HepG2 (cell line): ENCODE measurements around the gene WDR62. TPM values are rescaled to one million over a fixed set of nuclear protein-coding genes. Genes with fewer than 3 reads are reported as not detected.

Experiments used
- HCFC1 ChIP-seq: fragments of 150-350 bp; IDR thresholded peaks from 2 replicates; pipeline ENCODE4 v1.6.1; 2014; ENCODE audit warnings: low read depth, low read length
- KAT2B ChIP-seq: fragments of 150-350 bp; IDR thresholded peaks from 2 replicates; pipeline ENCODE4 v1.6.1; 2014; ENCODE audit warnings: low read depth, low read length, borderline replicate concordance
- KAT7 ChIP-seq: IDR thresholded peaks from 2 replicates; pipeline ENCODE4 v1.6.1; 2018; ENCODE audit warnings: borderline replicate concordance, missing compliant biosample characterization
- KMT2B ChIP-seq: IDR thresholded peaks from 2 replicates; pipeline ENCODE4 v1.6.1; 2016; ENCODE audit warnings: missing genetic modification reagents, missing compliant biosample characterization
- MTA1 ChIP-seq: sonication (generic); formaldehyde crosslinking; IDR thresholded peaks from 2 replicates; pipeline ENCODE4 v1.4.0; 2020; ENCODE audit warnings: missing genetic modification reagents, mild to moderate bottlenecking, borderline replicate concordance
- REL ChIP-seq: sonication (generic); formaldehyde crosslinking; conservative IDR thresholded peaks from 2 replicates; pipeline ENCODE4 v1.8.0; 2022; ENCODE audit warnings: mild to moderate bottlenecking, missing genetic modification reagents, moderate library complexity
- RNF2 ChIP-seq: fragments of 450-650 bp; conservative IDR thresholded peaks from 2 replicates; pipeline ENCODE4 v1.6.1; 2016; ENCODE audit warnings: low read depth
- SIX1 ChIP-seq: sonication (generic); formaldehyde crosslinking; IDR thresholded peaks from 2 replicates; pipeline ENCODE4 v1.4.0; 2020; ENCODE audit warnings: missing genetic modification reagents, borderline replicate concordance
- SP140L ChIP-seq: sonication (generic); formaldehyde crosslinking; IDR thresholded peaks from 2 replicates; pipeline ENCODE4 v1.4.0; 2020; ENCODE audit warnings: missing genetic modification reagents, borderline replicate concordance
- STAG1 ChIP-seq: sonication (generic); formaldehyde crosslinking; IDR thresholded peaks from 2 replicates; pipeline ENCODE4 v1.4.0; 2020; ENCODE audit warnings: missing genetic modification reagents
- TBX3 ChIP-seq: fragments of 450-650 bp; IDR thresholded peaks from 2 replicates; pipeline ENCODE4 v1.6.1; 2017; ENCODE audit warnings: antibody characterized with exemption, mild to moderate bottlenecking, inconsistent platforms, borderline replicate concordance
- U2AF1 ChIP-seq: fragments of 200-400 bp; formaldehyde crosslinking; optimal IDR thresholded peaks from 2 replicates; pipeline ENCODE3; 2017; ENCODE audit warnings: mild to moderate bottlenecking, low read depth, low read length
- WIZ ChIP-seq: sonication (generic); formaldehyde crosslinking; IDR thresholded peaks from 2 replicates; pipeline ENCODE4 v1.5.1; 2020; ENCODE audit warnings: mild to moderate bottlenecking, missing genetic modification reagents
- ZBTB1 ChIP-seq: sonication (generic); formaldehyde crosslinking; IDR thresholded peaks from 2 replicates; pipeline ENCODE4 v1.4.0; 2020; ENCODE audit warnings: missing genetic modification reagents, borderline replicate concordance
- ZBTB33 ChIP-seq: sonication (generic); formaldehyde crosslinking; IDR thresholded peaks from 2 replicates; pipeline ENCODE4 v1.4.0; 2020; ENCODE audit warnings: missing genetic modification reagents
- ZMYM4 ChIP-seq: sonication (generic); formaldehyde crosslinking; IDR thresholded peaks from 2 replicates; pipeline ENCODE4 v1.8.1; 2023; ENCODE audit warnings: mild to moderate bottlenecking, missing genetic modification reagents
- ZNF142 ChIP-seq: sonication (generic); formaldehyde crosslinking; IDR thresholded peaks from 2 replicates; pipeline ENCODE4 v1.4.0; 2020; ENCODE audit warnings: missing genetic modification reagents
- ZNF235 ChIP-seq: sonication (generic); formaldehyde crosslinking; IDR thresholded peaks from 2 replicates; pipeline ENCODE4 v1.8.1; 2023; ENCODE audit warnings: mild to moderate bottlenecking, missing genetic modification reagents, borderline replicate concordance
- ZNF24 ChIP-seq: fragments of 450-650 bp; IDR thresholded peaks from 2 replicates; pipeline ENCODE4 v1.6.1; 2017; ENCODE audit warnings: antibody characterized with exemption, mild to moderate bottlenecking
- ZNF3 ChIP-seq: IDR thresholded peaks from 2 replicates; pipeline ENCODE4 v1.7.0; 2017; ENCODE audit warnings: inconsistent platforms
- ZNF33B ChIP-seq: sonication (generic); formaldehyde crosslinking; IDR thresholded peaks from 2 replicates; pipeline ENCODE4 v1.5.1; 2020; ENCODE audit warnings: mild to moderate bottlenecking, missing genetic modification reagents
- ZNF414 ChIP-seq: sonication (generic); formaldehyde crosslinking; IDR thresholded peaks from 2 replicates; pipeline ENCODE4 v1.5.0; 2020; ENCODE audit warnings: missing genetic modification reagents
- ZNF570 ChIP-seq: sonication (generic); formaldehyde crosslinking; IDR thresholded peaks from 2 replicates; pipeline ENCODE4 v1.4.0; 2020; ENCODE audit warnings: mild to moderate bottlenecking, missing genetic modification reagents, borderline replicate concordance
- ZSCAN20 ChIP-seq: sonication (generic); formaldehyde crosslinking; IDR thresholded peaks from 2 replicates; pipeline ENCODE4 v1.4.0; 2020; ENCODE audit warnings: missing genetic modification reagents, mild to moderate bottlenecking, borderline replicate concordance
- polyA plus RNA-seq, 8 experiments: library from polyadenylated mRNA; depleted of rRNA in 3 of 8; stranded (reverse) in 7 of 8; unstranded in 1 of 8; fragments of >200 nt; fragmentation: Illumina TruSeq in 4 of 8; extraction: Trizol in 4 of 8; gene quantifications; 2 replicates each; pipeline versions ENCODE4 v1.2.1 to v1.2.3, GENCODE V29; 2011 to 2016; ENCODE audit warnings: low read depth in 4 of 8, missing spikeins in 1 of 8, mixed read lengths in 1 of 8; ENCODE audit not compliant: insufficient read depth in 1 of 8
- total RNA-seq, 5 experiments: library from RNA; depleted of rRNA; stranded (reverse); fragments of >200 nt; fragmentation: Illumina TruSeq; extraction: Trizol; gene quantifications; 2 replicates each; pipeline ENCODE4 v1.2.3, GENCODE V29; 2016; ENCODE audit warnings: low read depth in 1 of 5

WDR62 gene
- total and polyA plus RNA-seq, 2 of the 13 experiments (the other 11 are each of a cell fraction or from before 2014, with no cell fraction given) = 5.8 to 12.5 TPM

- TF ChIP-seq ZSCAN20 (CRISPR knock-in tag) = no peak
- no peak for TF ChIP-seq SP140L
- TF ChIP-seq HCFC1 = no peak
- TF ChIP-seq ZMYM4 (CRISPR knock-in tag) = no peak
- TF ChIP-seq ZNF33B = 0 out of 2 replicates have a peak, but pooled peaks have one; percentile 3
- no peak for TF ChIP-seq KAT7
- no peak for TF ChIP-seq ZNF235 (CRISPR knock-in tag)
- no peak for TF ChIP-seq ZNF414 (CRISPR knock-in tag)
- TF ChIP-seq RNF2 = no peak
- no peak for TF ChIP-seq MTA1 (CRISPR knock-in tag)
- no peak for TF ChIP-seq SIX1
- no peak for TF ChIP-seq WIZ (CRISPR knock-in tag)
- no peak for TF ChIP-seq TBX3
- TF ChIP-seq ZNF3 (CRISPR knock-in tag) = peak; percentile 85; the same call in 1 of the 2 replicates
- TF ChIP-seq STAG1 (CRISPR knock-in tag) = no peak
- no peak for TF ChIP-seq REL
- TF ChIP-seq KMT2B (CRISPR knock-in tag) = no peak
- no peak for TF ChIP-seq ZNF570
- no peak for TF ChIP-seq KAT2B
- no peak for TF ChIP-seq ZBTB33 (CRISPR knock-in tag)
- TF ChIP-seq U2AF1 = no peak
- TF ChIP-seq ZBTB1 (CRISPR knock-in tag) = no peak
- no peak for TF ChIP-seq ZNF24
- no peak for TF ChIP-seq ZNF142 (CRISPR knock-in tag)
Measured at GRCh38 chr19:36059180-36059910, 4.6 kb downstream of the WDR62 start (continued).
